Kidney capillary endothelial cell (primary cell): Measurements from ENCODE around the gene SLC22A9.

Experiments
- DNase-seq: peaks from one replicate; pipeline ENCODE4 v3.0.0-alpha.2; 2018; ENCODE audit warnings: low spot score

SLC22A9 gene

DNA sequence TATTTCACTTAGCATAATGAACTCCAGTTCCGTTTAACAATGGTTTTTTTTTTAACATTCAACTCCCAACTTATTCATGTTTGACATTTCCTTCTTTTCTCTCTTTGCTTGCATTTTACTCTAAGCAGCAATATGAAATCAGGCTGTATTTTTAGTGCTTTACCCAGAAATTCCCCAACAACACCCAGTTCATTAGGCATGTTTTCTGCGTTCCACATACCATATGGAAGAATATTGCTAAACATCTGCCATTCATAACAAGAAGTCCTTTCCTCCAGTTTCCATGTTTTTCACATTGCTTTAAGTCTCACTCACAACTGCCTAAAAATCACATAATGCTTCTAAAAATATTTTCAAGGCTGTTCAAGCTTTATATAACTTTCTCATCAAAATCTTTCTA, 75.5 kb downstream of the SLC22A9 start:
- no peak for DNase-seq

DNA sequence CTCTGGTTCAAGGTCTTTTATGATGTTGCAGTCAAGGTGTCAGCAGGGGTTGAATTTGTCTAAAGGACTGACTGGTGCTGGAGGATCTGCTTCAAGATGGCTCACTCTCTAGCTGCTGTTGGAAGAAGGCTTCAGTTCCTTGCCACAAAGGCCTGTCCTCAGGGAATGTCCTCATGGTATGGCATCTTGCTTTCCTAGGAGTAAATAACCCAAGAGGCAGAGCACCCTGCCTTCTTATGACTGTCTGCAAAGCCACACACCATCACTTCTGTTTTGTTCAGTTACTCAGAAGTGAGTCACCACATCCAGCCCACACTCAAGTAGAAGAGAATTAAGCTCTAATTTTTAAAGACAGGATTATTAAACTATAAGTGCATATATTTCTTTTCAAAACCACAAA, 76.1 kb downstream of the SLC22A9 start:
- DNase-seq, result no peak

GRCh38 chr11:63448646-63449045, 79.1 kb downstream of the SLC22A9 start:
- no peak for DNase-seq

DNA sequence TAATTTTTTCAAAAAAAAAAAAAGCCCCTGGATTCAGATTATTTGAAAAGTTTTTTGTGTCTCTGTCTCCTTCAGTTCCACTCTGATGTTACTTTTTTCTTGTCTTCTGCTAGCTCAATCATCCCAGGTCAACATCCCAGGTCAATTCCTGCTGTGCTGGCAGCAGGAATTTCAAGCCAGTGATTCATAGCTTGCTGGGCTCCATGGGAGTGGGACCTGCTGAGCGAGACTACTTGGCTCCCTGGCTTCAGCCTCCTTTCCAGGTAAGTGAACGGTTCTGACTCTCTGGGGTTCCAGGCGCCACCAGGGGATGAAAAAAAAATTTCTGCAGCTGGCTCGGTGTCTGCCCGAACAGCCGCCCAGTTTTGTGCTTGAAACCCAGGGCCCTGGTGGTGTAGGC, 90.0 kb downstream of the SLC22A9 start:
- no peak for DNase-seq
